ENCODE data around the gene UFSP1. TPM values are rescaled to one million over a fixed set of nuclear protein-coding genes. Genes with fewer than 3 reads are reported as not detected.
A peak's percentile ranks its signal among the peaks of the same experiment; 100 is the strongest.

The UFSP1 gene
- total and polyA plus RNA-seq, 2 of the 13 experiments (the other 11 are each of a cell fraction or from before 2014, with no cell fraction given): 0.65 to 3.3 TPM

- peak; percentile 98 for TF ChIP-seq ZFY (CRISPR knock-in tag; IDR thresholded peaks at IDR 0.05)
- TF ChIP-seq ZNF460 (CRISPR knock-in tag; IDR thresholded peaks at IDR 0.05; ENCODE audit: borderline replicate concordance): no peak; the same call in 1 of the 2 replicates
- no peak for TF ChIP-seq ZKSCAN5 (CRISPR knock-in tag; IDR thresholded peaks at IDR 0.05)
- peak; percentile 61 for TF ChIP-seq ZNF264 (CRISPR knock-in tag; IDR thresholded peaks at IDR 0.05)
- TF ChIP-seq, protein P1, sequence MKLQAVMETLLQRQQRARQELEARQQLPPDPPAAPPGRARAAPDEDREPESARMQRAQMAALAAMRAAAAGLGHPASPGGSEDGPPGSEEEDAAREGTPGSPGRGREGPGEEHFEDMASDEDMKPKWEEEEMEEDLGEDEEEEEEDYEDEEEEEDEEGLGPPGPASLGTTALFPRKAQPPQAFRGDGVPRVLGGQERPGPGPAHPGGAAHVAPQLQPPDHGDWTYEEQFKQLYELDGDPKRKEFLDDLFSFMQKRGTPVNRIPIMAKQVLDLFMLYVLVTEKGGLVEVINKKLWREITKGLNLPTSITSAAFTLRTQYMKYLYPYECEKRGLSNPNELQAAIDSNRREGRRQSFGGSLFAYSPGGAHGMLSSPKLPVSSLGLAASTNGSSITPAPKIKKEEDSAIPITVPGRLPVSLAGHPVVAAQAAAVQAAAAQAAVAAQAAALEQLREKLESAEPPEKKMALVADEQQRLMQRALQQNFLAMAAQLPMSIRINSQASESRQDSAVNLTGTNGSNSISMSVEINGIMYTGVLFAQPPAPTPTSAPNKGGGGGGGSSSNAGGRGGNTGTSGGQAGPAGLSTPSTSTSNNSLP (IDR thresholded peaks at IDR 0.05; ENCODE audit: low read depth, low read length): no peak
- peak; percentile 81; the same call in 1 of the 2 replicates for TF ChIP-seq ZBTB38 (CRISPR knock-in tag; IDR thresholded peaks at IDR 0.05)
- TF ChIP-seq BCLAF1 (IDR thresholded peaks at IDR 0.05): no peak
- no peak for TF ChIP-seq ZBTB3 (CRISPR knock-in tag; IDR thresholded peaks at IDR 0.05; ENCODE audit: borderline replicate concordance, low read depth)
- TF ChIP-seq, protein P2, sequence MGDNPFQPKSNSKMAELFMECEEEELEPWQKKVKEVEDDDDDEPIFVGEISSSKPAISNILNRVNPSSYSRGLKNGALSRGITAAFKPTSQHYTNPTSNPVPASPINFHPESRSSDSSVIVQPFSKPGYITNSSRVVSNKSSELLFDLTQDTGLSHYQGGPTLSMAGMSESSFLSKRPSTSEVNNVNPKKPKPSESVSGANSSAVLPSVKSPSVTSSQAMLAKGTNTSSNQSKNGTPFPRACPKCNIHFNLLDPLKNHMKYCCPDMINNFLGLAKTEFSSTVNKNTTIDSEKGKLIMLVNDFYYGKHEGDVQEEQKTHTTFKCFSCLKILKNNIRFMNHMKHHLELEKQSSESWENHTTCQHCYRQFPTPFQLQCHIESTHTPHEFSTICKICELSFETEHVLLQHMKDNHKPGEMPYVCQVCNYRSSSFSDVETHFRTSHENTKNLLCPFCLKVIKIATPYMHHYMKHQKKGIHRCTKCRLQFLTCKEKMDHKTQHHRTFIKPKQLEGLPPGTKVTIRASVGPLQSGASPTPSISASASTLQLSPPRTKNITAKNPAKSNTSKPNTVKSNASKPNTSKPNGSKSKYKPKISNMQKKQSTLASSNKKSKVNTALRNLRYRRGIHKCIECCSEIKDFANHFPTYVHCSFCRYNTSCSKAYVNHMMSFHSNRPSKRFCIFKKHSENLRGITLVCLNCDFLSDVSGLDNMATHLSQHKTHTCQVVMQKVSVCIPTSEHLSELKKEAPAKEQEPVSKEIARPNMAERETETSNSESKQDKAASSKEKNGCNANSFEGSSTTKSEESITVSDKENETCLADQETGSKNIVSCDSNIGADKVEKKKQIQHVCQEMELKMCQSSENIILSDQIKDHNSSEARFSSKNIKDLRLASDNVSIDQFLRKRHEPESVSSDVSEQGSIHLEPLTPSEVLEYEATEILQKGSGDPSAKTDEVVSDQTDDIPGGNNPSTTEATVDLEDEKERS (CRISPR knock-in tag; IDR thresholded peaks at IDR 0.05): no peak; the same call in 1 of the 2 replicates
- TF ChIP-seq ZNF383 (CRISPR knock-in tag; IDR thresholded peaks at IDR 0.05; ENCODE audit: borderline replicate concordance): no peak
- no peak for TF ChIP-seq TRIM22 (IDR thresholded peaks at IDR 0.05)
- TF ChIP-seq ZNF749 (CRISPR knock-in tag; IDR thresholded peaks at IDR 0.05; ENCODE audit: borderline replicate concordance): no peak
- TF ChIP-seq HOXA5 (CRISPR knock-in tag; IDR thresholded peaks at IDR 0.05): peak; percentile 85
- no peak for TF ChIP-seq PRPF4 (IDR thresholded peaks at IDR 0.05; ENCODE audit: low read depth, low read length, poor library complexity, severe bottlenecking)
- no peak for TF ChIP-seq TMF1 (CRISPR knock-in tag; IDR thresholded peaks at IDR 0.05; ENCODE audit: low read depth)
- peak; percentile 85 for TF ChIP-seq ZNF232 (CRISPR knock-in tag; IDR thresholded peaks at IDR 0.05; ENCODE audit: borderline replicate concordance)
- TF ChIP-seq NPAS2 (CRISPR knock-in tag; IDR thresholded peaks at IDR 0.05; ENCODE audit: borderline replicate concordance): peak; percentile 85; the same call in 1 of the 2 replicates
- TF ChIP-seq MBD4 (IDR thresholded peaks at IDR 0.05; ENCODE audit: borderline replicate concordance, low read length): no peak
Measured at GRCh38 chr7:100888988-100889750, at the start of gene UFSP1 (continued).

Data from HepG2 (cell line).